ENCODE measurements around the gene RHOT2. TPM values are rescaled to one million over a fixed set of nuclear protein-coding genes. Genes with fewer than 3 reads are reported as not detected.

RHOT2 gene
- total RNA-seq, 4 donors from 2014 or later, result 38.8 to 86.9 (median 61.5) TPM

DNA sequence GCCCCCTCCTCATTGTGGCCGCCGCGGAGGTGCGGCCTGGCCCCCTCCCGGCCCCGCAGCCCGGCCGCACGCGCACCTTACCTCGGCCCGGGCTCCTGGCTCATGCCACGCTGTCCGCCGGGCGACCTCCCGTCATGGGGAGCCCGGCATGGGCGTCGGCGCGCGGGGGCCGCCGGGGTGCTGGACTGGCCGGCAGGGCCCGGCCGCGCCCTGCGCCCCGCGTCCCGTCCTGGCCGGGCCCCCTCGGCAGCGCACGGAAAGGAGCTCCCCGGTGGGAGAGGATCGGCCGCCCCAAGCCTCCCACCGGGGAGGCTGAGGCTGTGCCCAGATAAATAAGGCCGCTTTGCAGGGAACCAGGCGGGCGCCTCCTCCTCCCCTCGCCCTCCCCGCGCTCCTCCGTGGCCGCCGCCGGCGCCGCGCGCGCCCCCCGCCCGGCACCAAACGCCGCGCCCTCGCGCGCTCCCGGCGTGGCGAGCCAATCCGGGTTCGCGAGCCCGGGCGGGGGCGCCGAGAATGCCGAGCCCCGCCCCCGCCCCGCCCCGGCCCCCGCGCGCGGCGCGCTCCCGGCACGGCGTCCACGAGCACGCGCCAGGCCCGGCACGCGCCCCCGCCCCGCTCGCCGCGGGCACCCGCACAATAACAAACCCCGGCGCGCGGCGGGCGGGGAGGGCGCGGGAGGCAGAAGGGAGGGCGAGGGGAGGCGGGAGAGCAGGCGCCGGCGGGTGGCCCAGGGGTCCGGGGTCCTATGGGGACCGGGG is 37.7 kb downstream of the RHOT2 start, which contains the start of gene FBXL16:
Gene FBXL16, minus strand, starts transcription at position 371 of the 758 bp plus-strand sequence. CDS start 8,396 bp downstream, outside the sequence.
- TF ChIP-seq, protein P1, sequence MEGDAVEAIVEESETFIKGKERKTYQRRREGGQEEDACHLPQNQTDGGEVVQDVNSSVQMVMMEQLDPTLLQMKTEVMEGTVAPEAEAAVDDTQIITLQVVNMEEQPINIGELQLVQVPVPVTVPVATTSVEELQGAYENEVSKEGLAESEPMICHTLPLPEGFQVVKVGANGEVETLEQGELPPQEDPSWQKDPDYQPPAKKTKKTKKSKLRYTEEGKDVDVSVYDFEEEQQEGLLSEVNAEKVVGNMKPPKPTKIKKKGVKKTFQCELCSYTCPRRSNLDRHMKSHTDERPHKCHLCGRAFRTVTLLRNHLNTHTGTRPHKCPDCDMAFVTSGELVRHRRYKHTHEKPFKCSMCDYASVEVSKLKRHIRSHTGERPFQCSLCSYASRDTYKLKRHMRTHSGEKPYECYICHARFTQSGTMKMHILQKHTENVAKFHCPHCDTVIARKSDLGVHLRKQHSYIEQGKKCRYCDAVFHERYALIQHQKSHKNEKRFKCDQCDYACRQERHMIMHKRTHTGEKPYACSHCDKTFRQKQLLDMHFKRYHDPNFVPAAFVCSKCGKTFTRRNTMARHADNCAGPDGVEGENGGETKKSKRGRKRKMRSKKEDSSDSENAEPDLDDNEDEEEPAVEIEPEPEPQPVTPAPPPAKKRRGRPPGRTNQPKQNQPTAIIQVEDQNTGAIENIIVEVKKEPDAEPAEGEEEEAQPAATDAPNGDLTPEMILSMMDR (IDR thresholded peaks at IDR 0.05), result no peak
- ATAC-seq (ENCODE audit: low FRiP score), result no peak
- DNase-seq (ENCODE audit: low spot score), result no peak

DNA sequence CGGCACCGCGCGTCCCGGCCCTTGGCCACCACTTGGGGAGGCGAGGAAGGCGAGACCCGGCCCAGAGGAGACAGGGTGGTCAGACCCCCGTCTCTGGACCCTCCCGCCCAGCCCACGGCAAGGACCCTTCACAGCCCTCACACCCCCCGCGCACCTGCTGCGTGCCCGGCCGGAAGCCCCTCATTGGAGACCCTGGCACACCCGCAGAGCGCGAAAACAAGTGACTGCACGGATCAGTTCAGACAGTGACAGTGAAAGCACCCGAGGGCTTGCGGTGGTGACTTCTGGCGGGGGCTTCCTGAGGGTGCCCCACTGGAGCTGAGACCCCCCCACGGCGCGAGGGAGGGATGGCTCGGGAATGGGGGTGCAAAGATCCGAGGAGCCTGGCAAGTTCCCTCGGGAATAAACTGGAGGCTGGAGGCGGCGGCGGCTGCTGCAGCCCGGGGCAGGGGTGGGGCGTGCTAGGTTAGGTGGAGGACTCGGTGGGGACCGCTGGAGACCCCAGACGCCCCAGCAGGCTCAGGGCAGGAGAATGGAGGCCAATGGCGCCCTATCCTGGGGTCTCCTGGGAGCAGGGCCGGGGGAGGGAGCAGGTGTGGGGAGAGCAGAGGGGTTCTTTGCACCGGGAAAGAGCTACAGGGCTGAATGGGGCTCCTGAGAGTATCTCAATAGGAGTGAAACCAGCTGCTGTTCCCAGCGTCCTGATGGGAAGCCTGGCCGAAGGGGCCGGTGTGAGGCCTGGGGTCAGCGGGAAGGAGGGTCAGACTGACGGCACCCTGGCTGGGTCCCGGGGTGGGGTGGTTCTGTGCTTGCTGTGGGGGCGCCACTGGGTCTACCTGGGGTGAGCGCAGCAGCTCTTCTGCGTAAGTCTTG is 38.5 kb downstream of the RHOT2 start:
- DNase-seq (ENCODE audit: low spot score) (no peak), ATAC-seq (ENCODE audit: low FRiP score) (no peak)
- TF ChIP-seq, protein P1 (IDR thresholded peaks at IDR 0.05), result no peak

DNA sequence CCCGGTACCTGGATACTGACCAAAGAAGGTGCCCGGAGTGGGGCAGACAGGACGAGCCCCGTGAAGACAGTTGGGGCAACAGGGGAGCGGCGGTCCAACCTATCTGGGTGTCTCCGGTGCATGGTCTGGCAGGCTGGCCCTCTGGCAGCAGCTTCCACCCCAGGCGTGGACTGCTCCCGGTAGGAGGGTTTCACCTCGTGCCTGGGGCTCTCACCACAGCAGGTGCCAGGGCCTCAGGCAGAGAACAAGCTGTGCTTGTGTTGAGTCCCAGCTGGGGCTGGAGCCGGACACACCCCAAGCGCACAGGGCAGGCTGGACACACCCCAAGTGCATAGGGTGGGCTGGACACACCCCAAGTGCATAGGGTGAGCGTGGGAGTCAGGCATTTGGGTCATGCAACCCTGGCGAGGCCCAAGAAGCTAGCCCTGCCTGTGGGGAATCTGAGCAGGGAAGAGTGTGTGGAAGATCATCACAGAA is 39.2 kb downstream of the RHOT2 start:
- no peak for ATAC-seq (ENCODE audit: low FRiP score)
- DNase-seq (ENCODE audit: low spot score), result no peak
- TF ChIP-seq, protein P1 (IDR thresholded peaks at IDR 0.05), result no peak

DNA sequence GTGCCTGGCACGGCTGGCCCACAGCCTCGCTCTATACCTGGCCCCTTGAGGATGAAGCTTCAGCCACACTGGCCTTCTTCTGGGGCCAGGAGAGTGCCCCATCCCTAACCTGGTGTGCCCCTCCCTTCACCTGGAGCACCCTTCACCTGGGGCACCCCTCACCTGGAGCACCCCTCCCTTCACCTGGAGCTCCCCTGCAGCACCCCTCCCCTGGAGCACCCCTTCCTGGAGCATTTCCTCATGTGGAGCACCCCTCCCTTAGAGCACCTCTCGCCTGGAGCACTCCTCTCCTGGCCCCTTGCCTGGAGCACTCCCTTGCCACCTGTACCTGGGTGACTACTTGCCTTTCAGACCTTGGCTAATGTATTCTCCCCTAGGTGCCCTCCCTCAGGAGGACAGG is 40.1 kb downstream of the RHOT2 start:
- TF ChIP-seq, protein P1 (IDR thresholded peaks at IDR 0.05), result no peak
- no peak for DNase-seq (ENCODE audit: low spot score)
- no peak for ATAC-seq (ENCODE audit: low FRiP score)

DNA sequence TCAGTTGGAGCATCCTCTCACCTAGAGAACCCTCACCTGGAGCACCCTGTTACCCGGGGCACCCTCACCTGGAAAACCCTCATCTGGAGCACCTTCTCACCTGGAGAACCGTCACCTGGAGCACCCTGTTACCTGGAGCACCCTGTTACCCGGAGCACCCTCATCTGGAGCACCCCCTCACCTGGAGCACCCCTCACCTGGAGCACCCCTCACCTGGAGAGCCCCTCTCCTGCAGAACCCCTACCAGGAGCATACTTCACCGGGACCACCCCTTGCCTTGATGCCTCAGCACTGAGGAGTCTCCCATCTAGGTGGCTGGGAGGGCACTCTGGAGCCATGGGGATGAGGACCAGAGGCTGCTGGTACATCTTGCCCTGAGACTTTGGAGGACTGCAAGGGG is 41.0 kb downstream of the RHOT2 start:
- ATAC-seq (ENCODE audit: low FRiP score), result no peak
- TF ChIP-seq, protein P1 (IDR thresholded peaks at IDR 0.05), result no peak
- DNase-seq (ENCODE audit: low spot score), result no peak

DNA sequence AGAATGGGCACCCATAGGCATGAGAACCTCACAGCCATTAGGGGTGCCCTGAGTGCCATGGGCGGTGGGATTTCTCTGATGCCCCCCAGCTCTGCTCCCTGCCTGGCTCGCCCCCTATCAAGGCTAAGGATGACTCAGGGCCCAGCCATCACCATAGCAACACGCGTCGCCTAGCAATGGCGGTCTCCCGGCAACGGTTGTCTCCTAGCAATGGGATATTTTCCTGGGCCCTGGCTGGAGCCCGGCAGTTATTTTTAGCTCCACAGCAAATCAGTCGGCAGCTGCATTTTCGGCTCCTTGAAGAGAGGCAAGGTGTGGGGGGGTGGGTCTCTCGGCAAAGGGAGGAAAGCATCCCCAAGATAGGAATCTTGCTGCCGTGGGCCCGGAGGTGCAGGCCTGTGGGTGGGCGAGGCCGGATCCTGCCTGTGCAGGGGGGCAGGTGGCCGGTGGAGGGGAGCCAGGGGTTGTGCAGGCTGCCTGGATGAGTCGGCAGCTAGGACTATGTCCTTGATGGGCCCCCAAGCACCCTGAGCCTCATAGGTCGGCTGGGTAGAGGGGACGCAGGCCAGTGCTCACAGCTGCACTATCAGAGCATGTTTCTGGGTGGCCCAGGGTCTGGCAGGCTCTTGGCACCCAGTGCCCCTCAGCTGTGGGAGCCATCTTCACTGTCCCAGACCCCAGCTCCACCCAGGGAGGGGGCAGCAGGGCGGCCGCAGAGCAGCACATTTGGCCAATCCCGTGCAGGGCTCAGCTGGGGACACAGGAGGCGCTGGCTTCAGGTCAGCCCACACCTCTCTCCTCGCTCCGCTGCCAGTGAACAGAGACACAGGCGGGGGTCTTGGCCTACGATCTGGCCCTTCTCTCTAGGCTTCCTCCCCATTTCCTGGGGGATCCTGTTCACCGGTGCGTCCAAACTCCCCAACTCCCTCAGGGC is 41.9 kb downstream of the RHOT2 start:
- ATAC-seq (ENCODE audit: low FRiP score) (no peak), DNase-seq (ENCODE audit: low spot score) (no peak)
- TF ChIP-seq, protein P1 (IDR thresholded peaks at IDR 0.05), result no peak
